Suppressor macrophage treated with lipopolysaccharide for 1 hour (primary cell): ENCODE measurements around the gene YEATS4.
"Not testable (repeated sequence)": the region's sequence is repeated elsewhere in the genome, so short reads cannot be mapped to it uniquely, and the experiment has no call there.

Experiments used
- DNase-seq, 3 donors: peaks; one replicate each; pipeline ENCODE4 v3.0.0-alpha.2; 2020 to 2022

Gene YEATS4

GRCh38 chr12:69359531-69360347 lies at the start of gene YEATS4:
Gene YEATS4, plus strand, starts transcription at chr12:69359743. Its CDS starts 230 bp downstream, at chr12:69359973.
- DNase-seq = peak; percentile 94 to 96 (median 95)

GRCh38 chr12:69313209-69313608 lies 46.3 kb upstream of the YEATS4 start:
- no peak for DNase-seq

GRCh38 chr12:69316784-69317183 lies 42.8 kb upstream of the YEATS4 start:
- DNase-seq = not testable (repeated sequence)

- not testable (repeated sequence) for DNase-seq
Measured at GRCh38 chr12:69317233-69317632, 42.3 kb upstream of the YEATS4 start.

GRCh38 chr12:69318225-69318624 lies 41.3 kb upstream of the YEATS4 start:
- no peak for DNase-seq

GRCh38 chr12:69321351-69321750 lies 38.2 kb upstream of the YEATS4 start:
- peak in 1 of 3 donors; percentile 27 for DNase-seq

GRCh38 chr12:69324797-69325466 lies 34.6 kb upstream of the YEATS4 start:
- DNase-seq = peak; percentile 43 to 72 (median 70)

- peak; percentile 41 to 84 (median 68) for DNase-seq
Measured at GRCh38 chr12:69328426-69328825, 31.1 kb upstream of the YEATS4 start.

GRCh38 chr12:69329669-69330428 lies 29.7 kb upstream of the YEATS4 start:
- peak; percentile 19 to 55 (median 47) for DNase-seq

GRCh38 chr12:69330475-69331473 lies 28.8 kb upstream of the YEATS4 start:
- DNase-seq = peak; percentile 19 to 41 (median 19)

GRCh38 chr12:69331519-69331908 lies 28.0 kb upstream of the YEATS4 start:
- peak; percentile 80 to 88 (median 87) for DNase-seq

GRCh38 chr12:69331909-69332684 lies 27.4 kb upstream of the YEATS4 start:
- DNase-seq = no peak

GRCh38 chr12:69332815-69333358 lies 26.7 kb upstream of the YEATS4 start:
- DNase-seq = no peak

- DNase-seq = no peak
Measured at GRCh38 chr12:69334158-69334557, 25.4 kb upstream of the YEATS4 start.

- peak in 1 of 3 donors; percentile 47 for DNase-seq
Measured at GRCh38 chr12:69337311-69338090, 22.0 kb upstream of the YEATS4 start.

- peak; percentile 65 to 97 (median 96) for DNase-seq
Measured at GRCh38 chr12:69338120-69338859, 21.3 kb upstream of the YEATS4 start.

GRCh38 chr12:69338936-69339335 lies 20.6 kb upstream of the YEATS4 start:
- DNase-seq = peak in 1 of 3 donors; percentile 60

- no peak for DNase-seq
Measured at GRCh38 chr12:69339999-69340398, 19.5 kb upstream of the YEATS4 start.

- DNase-seq = peak; percentile 74 to 85 (median 82)
Measured at GRCh38 chr12:69341328-69341727, 18.2 kb upstream of the YEATS4 start.
